HG02588 (cell line): ENCODE data around the gene TMEM235.

Experiments
- ATAC-seq: cut with Tn5 transposase; IDR thresholded peaks from one replicate; pipeline ENCODE4 v1.9.1; 2021; ENCODE audit warnings: mild to moderate bottlenecking, moderate library complexity; ENCODE audit not compliant: unreplicated experiment

TMEM235 gene

DNA sequence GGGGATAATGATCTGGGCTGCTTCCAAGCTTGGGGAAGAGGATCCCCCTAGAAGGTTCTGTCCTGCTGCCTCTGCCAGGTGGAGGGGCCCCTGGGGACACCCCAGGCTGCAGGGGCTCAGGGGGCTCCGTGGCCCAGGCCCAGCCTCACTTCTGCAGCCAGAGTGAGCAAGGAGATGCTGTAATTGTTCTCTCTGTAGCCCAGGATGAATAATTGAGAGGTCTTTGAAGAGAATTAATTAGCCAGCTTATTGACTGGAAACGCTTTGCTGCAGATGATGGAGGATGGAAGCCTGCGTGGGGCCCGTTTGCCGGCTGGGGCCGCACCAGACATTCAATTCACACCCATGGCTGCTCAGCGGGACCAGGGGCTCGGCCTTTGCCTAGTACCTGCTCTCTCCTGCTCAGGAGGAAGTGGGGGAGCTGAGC lies 38.5 kb downstream of the TMEM235 start:
- no peak for ATAC-seq

- no peak for ATAC-seq
Measured at GRCh38 chr17:78271419-78272170, 40.2 kb downstream of the TMEM235 start.

DNA sequence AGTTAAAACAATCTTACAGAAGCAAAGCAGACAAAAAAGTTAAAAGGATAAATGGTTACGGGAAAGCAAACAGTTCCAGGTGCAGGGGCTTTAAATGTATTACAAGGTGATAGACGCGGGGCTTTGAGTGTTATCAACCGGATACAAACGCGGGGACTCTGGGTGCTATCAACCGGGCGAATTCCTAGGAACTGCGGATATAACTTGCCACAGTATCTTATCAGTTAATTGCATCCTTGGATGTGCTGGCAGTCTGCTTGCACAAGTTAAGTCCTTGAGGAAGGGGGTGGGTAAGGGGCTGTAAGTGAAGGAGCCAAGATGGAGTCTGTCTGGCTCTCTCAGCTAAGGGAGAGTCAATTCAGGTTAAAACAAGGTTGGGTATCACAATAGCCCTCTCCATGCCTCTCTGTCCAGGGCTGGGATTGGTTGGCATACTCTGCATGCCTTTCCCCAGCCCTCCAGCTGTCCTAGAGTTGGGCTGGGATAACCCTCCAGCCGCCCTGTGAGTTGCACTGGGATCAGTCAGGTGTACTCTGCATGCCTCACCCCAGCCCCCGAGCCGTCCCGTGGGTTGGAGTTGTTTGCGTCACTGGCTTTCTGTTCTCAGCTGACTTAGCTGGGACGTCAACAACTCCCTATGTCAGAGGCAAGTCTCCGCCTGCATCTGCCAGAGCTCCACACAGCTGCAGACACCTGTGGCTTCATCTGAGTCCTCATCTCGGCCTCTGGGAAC lies 40.9 kb downstream of the TMEM235 start:
- ATAC-seq: peak; percentile 40

DNA sequence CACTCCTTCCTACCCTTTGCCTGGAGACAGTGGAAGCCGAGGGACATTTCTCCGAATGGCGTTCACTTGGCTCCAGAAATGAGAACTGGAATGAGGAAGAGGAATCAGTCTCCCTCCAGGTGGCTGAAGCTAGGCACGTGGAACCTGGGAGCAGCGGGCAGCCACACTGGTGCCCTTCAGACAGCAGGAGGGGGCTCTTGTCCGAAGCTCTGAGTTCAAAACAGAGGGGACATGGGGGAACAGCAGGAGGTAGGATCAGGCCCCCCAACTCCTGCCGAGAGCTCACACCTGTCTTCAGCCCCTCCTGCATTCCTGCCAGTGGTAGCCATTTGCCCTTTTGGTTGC lies 41.5 kb downstream of the TMEM235 start:
- ATAC-seq: no peak

DNA sequence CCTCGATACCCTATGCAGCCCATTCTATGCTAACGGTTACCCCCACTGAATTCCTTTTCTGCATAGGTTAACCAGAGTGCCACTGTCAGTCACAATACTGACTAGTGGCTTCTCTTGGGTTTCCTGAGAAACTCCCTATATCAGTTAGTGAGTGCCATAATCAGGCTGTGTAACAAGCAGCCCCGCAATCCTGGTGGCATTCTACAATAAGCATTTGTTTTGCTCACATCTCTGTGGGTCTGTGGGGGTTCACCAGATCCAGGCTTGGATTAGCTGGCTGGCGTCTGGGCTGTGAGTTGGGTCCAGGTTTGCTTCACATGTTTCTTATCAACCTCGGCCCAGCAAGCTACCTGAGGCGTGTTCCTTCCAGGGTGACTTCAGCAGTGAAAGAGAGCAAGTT lies 42.4 kb downstream of the TMEM235 start:
- no peak for ATAC-seq

GRCh38 chr17:78275355-78275754 lies 43.9 kb downstream of the TMEM235 start:
- ATAC-seq: no peak

- ATAC-seq: no peak
Measured at GRCh38 chr17:78276098-78276887, 44.9 kb downstream of the TMEM235 start.

DNA sequence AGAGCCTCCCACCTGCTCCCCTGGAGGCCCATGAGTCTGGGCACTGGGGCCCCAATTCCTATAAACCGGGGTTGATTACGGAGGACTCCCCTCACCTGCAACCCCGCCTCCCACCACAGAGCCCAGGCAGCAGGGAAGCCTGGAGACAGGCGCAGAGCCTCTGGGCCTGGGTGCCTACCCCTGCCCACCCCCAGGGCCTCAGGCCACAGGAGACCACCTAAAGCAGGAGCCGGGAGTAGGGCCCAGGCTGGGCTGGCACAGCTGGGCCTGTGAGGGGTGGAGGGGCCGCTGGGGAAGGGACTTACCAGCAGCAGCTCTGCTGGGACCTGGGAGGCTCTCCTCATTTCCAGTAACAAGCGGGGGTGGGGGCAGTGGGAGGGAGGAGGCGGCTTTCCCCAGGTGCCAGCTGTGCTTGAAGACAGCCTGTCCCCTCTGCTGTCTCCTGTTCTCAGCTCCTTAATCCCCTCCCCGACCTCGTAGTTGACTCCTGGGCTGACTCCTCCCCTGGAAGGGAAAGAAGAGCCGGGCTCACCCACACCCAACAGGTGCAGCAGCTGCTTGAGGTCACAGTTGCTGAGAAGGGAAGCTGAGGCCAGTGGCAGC lies 46.8 kb downstream of the TMEM235 start:
- ATAC-seq: no peak

GRCh38 chr17:78279360-78279990 lies 48.0 kb downstream of the TMEM235 start:
- ATAC-seq: no peak

DNA sequence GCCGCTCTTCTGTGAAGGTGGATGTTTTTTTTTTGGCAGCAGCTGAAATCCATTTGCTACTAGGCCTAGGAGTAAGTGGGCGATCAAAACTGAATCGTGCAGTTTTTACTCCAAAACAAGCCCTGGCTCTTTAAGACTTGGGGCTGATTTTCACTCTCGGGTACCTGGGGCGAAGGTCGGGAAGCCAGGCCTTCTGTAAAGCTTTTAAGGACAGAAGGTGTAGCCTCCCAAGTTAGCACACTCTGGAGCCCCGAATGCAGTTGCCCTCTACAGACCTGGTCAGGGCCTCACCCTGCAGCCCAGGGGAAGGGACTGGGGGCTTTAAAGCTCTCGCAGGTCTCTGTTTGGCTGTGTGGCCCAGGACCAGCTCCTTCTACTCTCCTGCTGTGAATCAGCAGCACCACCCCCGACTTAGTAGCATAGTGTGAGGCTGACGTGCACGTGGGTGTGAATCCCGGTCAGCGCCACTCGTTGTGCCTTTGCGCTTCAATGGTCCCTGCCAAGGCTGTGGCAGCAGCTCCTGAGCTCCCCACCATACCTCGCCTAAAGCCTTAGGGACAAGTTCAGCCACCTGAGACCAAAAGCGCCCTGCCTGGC lies 49.9 kb downstream of the TMEM235 start:
- ATAC-seq: no peak

GRCh38 chr17:78284146-78284545 lies 52.7 kb downstream of the TMEM235 start:
- no peak for ATAC-seq

DNA sequence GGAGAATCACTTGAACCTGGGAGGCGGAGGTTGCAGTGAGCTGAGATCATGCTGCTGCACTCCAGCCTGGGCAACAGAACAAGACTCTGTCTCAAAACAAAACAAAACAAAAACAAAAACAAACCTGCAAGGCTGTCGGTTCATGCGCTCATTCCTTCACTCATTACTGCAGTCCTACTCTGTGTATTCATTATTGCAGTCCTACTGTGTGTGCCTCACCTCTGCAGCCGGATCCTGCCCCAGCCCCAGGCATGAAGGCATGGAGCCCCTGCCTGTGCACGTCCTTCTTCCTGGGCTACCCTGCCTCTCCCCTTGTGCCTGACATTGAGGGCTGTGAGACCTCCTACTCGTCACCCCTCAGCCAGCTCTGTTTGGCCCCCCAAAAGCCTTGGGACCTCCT lies 57.6 kb downstream of the TMEM235 start:
- no peak for ATAC-seq

GRCh38 chr17:78289802-78290363 lies 58.5 kb downstream of the TMEM235 start:
- no peak for ATAC-seq
